SK-N-SH treated with all-trans-retinoic acid at 6 μM for 48 hours (cell line): ENCODE data around the gene MLLT1.
"Not testable (repeated sequence)": the region's sequence is repeated elsewhere in the genome, so short reads cannot be mapped to it uniquely, and the experiment has no call there.

Source experiments
- ATAC-seq: fragments of 200-7000 bp; cut with Tn5 transposase; 3 replicates; pipeline ENCODE4 v1.9.1; 2020; ENCODE audit warnings: mild to moderate bottlenecking, moderate library complexity
- ARNTL ChIP-seq: fragments of 450-650 bp; formaldehyde crosslinking; IDR thresholded peaks from 2 replicates; pipeline ENCODE4 v1.5.0; 2020; ENCODE audit warnings: low read depth, mild to moderate bottlenecking, moderate library complexity, borderline replicate concordance
- BACH2 ChIP-seq: fragments of 250-450 bp; sonication (Bioruptor Pico); IDR thresholded peaks from 2 replicates; pipeline ENCODE4 v1.9.0; 2021; ENCODE audit warnings: mild to moderate bottlenecking, borderline replicate concordance
- CREB5 ChIP-seq: fragments of 250-450 bp; sonication (Bioruptor Pico); IDR thresholded peaks from 2 replicates; pipeline ENCODE4 v1.5.1; 2020; ENCODE audit warnings: low read depth, mild to moderate bottlenecking, moderate library complexity
- CSDC2 ChIP-seq: fragments of 250-450 bp; sonication (Bioruptor Pico); IDR thresholded peaks from 2 replicates; pipeline ENCODE4 v1.5.0; 2020; ENCODE audit warnings: mild to moderate bottlenecking, moderate library complexity
- CSRNP3 ChIP-seq: fragments of 250-450 bp; sonication (Bioruptor Pico); IDR thresholded peaks from 2 replicates; pipeline ENCODE4 v1.5.1; 2021; ENCODE audit warnings: mild to moderate bottlenecking, moderate library complexity
- ESRRG ChIP-seq: fragments of 250-450 bp; sonication (Bioruptor Pico); IDR thresholded peaks from 2 replicates; pipeline ENCODE4 v1.6.1; 2021; ENCODE audit warnings: mild to moderate bottlenecking
- GLIS3 ChIP-seq: fragments of 250-450 bp; sonication (Bioruptor Pico); IDR thresholded peaks from 2 replicates; pipeline ENCODE4 v1.5.0; 2020; ENCODE audit warnings: mild to moderate bottlenecking, moderate library complexity
- OSR1 ChIP-seq: fragments of 250-450 bp; sonication (Bioruptor Pico); IDR thresholded peaks from 2 replicates; pipeline ENCODE4 v1.8.0; 2022; ENCODE audit warnings: moderate library complexity, mild to moderate bottlenecking, inconsistent platforms
- PATZ1 ChIP-seq: fragments of 250-450 bp; sonication (Bioruptor Pico); IDR thresholded peaks from 2 replicates; pipeline ENCODE4 v1.8.0; 2020; ENCODE audit warnings: mild to moderate bottlenecking, moderate library complexity, borderline replicate concordance
- PPARA ChIP-seq: fragments of 250-450 bp; sonication (Bioruptor Pico); IDR thresholded peaks from 2 replicates; pipeline ENCODE4 v1.5.0; 2020; ENCODE audit warnings: mild to moderate bottlenecking, borderline replicate concordance
- RARB ChIP-seq: fragments of 250-450 bp; sonication (Bioruptor Pico); IDR thresholded peaks from 2 replicates; pipeline ENCODE4 v1.8.0; 2021; ENCODE audit warnings: mild to moderate bottlenecking, moderate library complexity
- SNAI2 ChIP-seq: fragments of 250-450 bp; sonication (Bioruptor Pico); IDR thresholded peaks from 2 replicates; pipeline ENCODE4 v1.5.0; 2020; ENCODE audit warnings: mild to moderate bottlenecking, moderate library complexity
- TCF4 ChIP-seq: fragments of 250-450 bp; sonication (Bioruptor Pico); IDR thresholded peaks from 2 replicates; pipeline ENCODE4 v1.8.0; 2021; ENCODE audit warnings: mild to moderate bottlenecking, moderate library complexity, borderline replicate concordance
- TOX ChIP-seq: fragments of 250-450 bp; sonication (Bioruptor Pico); IDR thresholded peaks from 2 replicates; pipeline ENCODE4 v1.8.0; 2021; ENCODE audit warnings: mild to moderate bottlenecking, moderate library complexity, borderline replicate concordance
- TSHZ2 ChIP-seq: fragments of 250-450 bp; sonication (Bioruptor Pico); IDR thresholded peaks from 2 replicates; pipeline ENCODE4 v1.5.0; 2020; ENCODE audit warnings: mild to moderate bottlenecking, moderate library complexity
- ZC3H10 ChIP-seq: fragments of 250-450 bp; sonication (Bioruptor Pico); IDR thresholded peaks from 2 replicates; pipeline ENCODE4 v1.5.1; 2021; ENCODE audit warnings: mild to moderate bottlenecking, moderate library complexity
- ZFP3 ChIP-seq: fragments of 250-450 bp; sonication (Bioruptor Pico); IDR thresholded peaks from 2 replicates; pipeline ENCODE4 v1.5.0; 2020; ENCODE audit warnings: mild to moderate bottlenecking, moderate library complexity
- ZFP30 ChIP-seq: fragments of 450-650 bp; formaldehyde crosslinking; IDR thresholded peaks from 2 replicates; pipeline ENCODE4 v1.5.0; 2022; ENCODE audit warnings: mild to moderate bottlenecking, moderate library complexity
- ZNF565 ChIP-seq: fragments of 450-650 bp; formaldehyde crosslinking; conservative IDR thresholded peaks from 2 replicates; pipeline ENCODE4 v1.5.0; 2020; ENCODE audit warnings: low read depth, mild to moderate bottlenecking, moderate library complexity
- ZNF70 ChIP-seq: fragments of 450-650 bp; formaldehyde crosslinking; IDR thresholded peaks from 2 replicates; pipeline ENCODE4 v1.5.0; 2020; ENCODE audit warnings: mild to moderate bottlenecking, moderate library complexity
- ZNF8 ChIP-seq: fragments of 450-650 bp; formaldehyde crosslinking; IDR thresholded peaks from 2 replicates; pipeline ENCODE4 v1.5.0; 2020; ENCODE audit warnings: mild to moderate bottlenecking, moderate library complexity

Gene MLLT1

GRCh38 chr19:6324757-6325156 lies 45.0 kb upstream of the MLLT1 start:
- no peak for ATAC-seq
- TF ChIP-seq ESRRG (CRISPR knock-in tag) (no peak), PATZ1 (CRISPR knock-in tag) (no peak), BACH2 (CRISPR knock-in tag) (no peak), PPARA (CRISPR knock-in tag) (no peak), ZFP3 (CRISPR knock-in tag) (no peak), TCF4 (no peak), CREB5 (CRISPR knock-in tag) (no peak), TSHZ2 (no peak), RARB (no peak), ARNTL (CRISPR knock-in tag) (no peak), CSDC2 (CRISPR knock-in tag) (no peak), SNAI2 (no peak), TOX (no peak), GLIS3 (CRISPR knock-in tag) (no peak), OSR1 (no peak), ZFP30 (CRISPR knock-in tag) (no peak), ZNF70 (CRISPR knock-in tag) (no peak), ZNF565 (no peak), ZNF8 (CRISPR knock-in tag) (no peak), ZC3H10 (CRISPR knock-in tag) (no peak)

GRCh38 chr19:6322284-6322683 lies 42.5 kb upstream of the MLLT1 start:
- no peak for ATAC-seq

GRCh38 chr19:6319376-6319775 lies 39.6 kb upstream of the MLLT1 start:
- no peak for ATAC-seq
- no peak for TF ChIP-seq PATZ1 (CRISPR knock-in tag)

More at GRCh38 chr19:6322284-6322683, 42.5 kb upstream of the MLLT1 start:
- TF ChIP-seq SNAI2 (no peak), ZFP3 (CRISPR knock-in tag) (peak; percentile 95), CSRNP3 (no peak)
- TF ChIP-seq, all 23 proteins: peak for 1

GRCh38 chr19:6318772-6319171 lies 39.0 kb upstream of the MLLT1 start:
- TF ChIP-seq ZNF70 (CRISPR knock-in tag): no peak
- peak; percentile 32; the same call in 2 of the 3 replicates for ATAC-seq

GRCh38 chr19:6315646-6316045 lies 35.9 kb upstream of the MLLT1 start:
- not testable (repeated sequence) for ATAC-seq
